NCI-H510A treated with DMSO at 0.1 percent for 48 hours (cell line): Measurements from ENCODE around the gene TMEM129.
"Not testable (repeated sequence)": the region's sequence is repeated elsewhere in the genome, so short reads cannot be mapped to it uniquely, and the experiment has no call there.

Experiments
- DNase-seq: peaks from one replicate; lab custom pipeline; 2025; lab: John Stamatoyannopoulos, UW

Gene TMEM129

GRCh38 chr4:1721666-1722550 is 785 bp upstream of the TMEM129 start:
- no peak for DNase-seq

- DNase-seq = no peak
Measured at GRCh38 chr4:1720163-1720983, 750 bp downstream of the TMEM129 start.

- no peak for DNase-seq
Measured at GRCh38 chr4:1718095-1718850, 2.9 kb downstream of the TMEM129 start.

- no peak for DNase-seq
Measured at GRCh38 chr4:1717129-1718094, 3.7 kb downstream of the TMEM129 start.

- DNase-seq = no peak
Measured at GRCh38 chr4:1716065-1716945, 4.8 kb downstream of the TMEM129 start.

- DNase-seq = no peak
Measured at GRCh38 chr4:1715002-1715758, 5.9 kb downstream of the TMEM129 start.

- peak; percentile 16 for DNase-seq
Measured at GRCh38 chr4:1714303-1715001, 6.7 kb downstream of the TMEM129 start.

GRCh38 chr4:1713003-1713851 is 7.9 kb downstream of the TMEM129 start:
- DNase-seq = no peak

GRCh38 chr4:1712216-1713002 is 8.7 kb downstream of the TMEM129 start, which contains the start of gene SLBP:
TSS of gene SLBP (minus strand) at chr4:1712319. CDS start at chr4:1712188, 131 bp downstream.
- peak; percentile 93 for DNase-seq

GRCh38 chr4:1711571-1712215 is 9.4 kb downstream of the TMEM129 start:
- DNase-seq = no peak

- no peak for DNase-seq
Measured at GRCh38 chr4:1711055-1711570, 10.0 kb downstream of the TMEM129 start.

- DNase-seq = no peak
Measured at GRCh38 chr4:1708581-1708980, 12.5 kb downstream of the TMEM129 start.

GRCh38 chr4:1706358-1706757 is 14.8 kb downstream of the TMEM129 start:
- DNase-seq = no peak

GRCh38 chr4:1705732-1706131 is 15.4 kb downstream of the TMEM129 start:
- DNase-seq = no peak

GRCh38 chr4:1703867-1704266 is 17.3 kb downstream of the TMEM129 start:
- no peak for DNase-seq

- not testable (repeated sequence) for DNase-seq
Measured at GRCh38 chr4:1701671-1702070, 19.5 kb downstream of the TMEM129 start.
